Endodermal cell (in vitro differentiated cells): ENCODE measurements around the gene CDC42BPG. TPM values are rescaled to one million over a fixed set of nuclear protein-coding genes. Genes with fewer than 3 reads are reported as not detected.

Source experiments
- DNase-seq: peaks from one replicate; pipeline ENCODE4 v3.0.0-alpha.2; 2017
- H3K27ac ChIP-seq: 2 replicates; pipeline ENCODE4 v1.5.1; 2013; ENCODE audit warnings: mild to moderate bottlenecking, low read depth, low read length, moderate library complexity
- H3K27me3 ChIP-seq: 2 replicates; pipeline ENCODE4 v1.6.1; 2013; ENCODE audit warnings: mild to moderate bottlenecking, low read length, moderate library complexity; ENCODE audit not compliant: insufficient read depth, control insufficient read depth, poor library complexity, severe bottlenecking
- H3K36me3 ChIP-seq: 2 replicates; pipeline ENCODE4 v1.7.0; 2013; ENCODE audit warnings: mild to moderate bottlenecking, low read length, moderate library complexity; ENCODE audit not compliant: control insufficient read depth, insufficient read depth
- H3K4me1 ChIP-seq: one replicate; pipeline ENCODE4 v1.7.0; 2013; ENCODE audit warnings: low read length; ENCODE audit not compliant: control insufficient read depth, insufficient read depth
- H3K4me3 ChIP-seq: 2 replicates; pipeline ENCODE4 v1.5.1; 2013; ENCODE audit warnings: mild to moderate bottlenecking, low read length, moderate library complexity
- H3K9ac ChIP-seq: 2 replicates; pipeline ENCODE4 v1.6.1; 2013; ENCODE audit warnings: mild to moderate bottlenecking, low read length, moderate library complexity; ENCODE audit not compliant: poor library complexity, severe bottlenecking; ENCODE audit errors: extremely low read depth
- H3K9me3 ChIP-seq: 2 replicates; pipeline ENCODE4 v1.6.1; 2013; ENCODE audit warnings: mild to moderate bottlenecking, low read length, moderate library complexity; ENCODE audit not compliant: control insufficient read depth
- H3K27ac Mint-ChIP-seq: 2 replicates; pipeline ENCODE4 v1.8.0; 2020; ENCODE audit warnings: mixed read lengths
- H3K27me3 Mint-ChIP-seq: 2 replicates; pipeline ENCODE4 v1.8.0; 2021; ENCODE audit warnings: mild to moderate bottlenecking, mixed read lengths; ENCODE audit not compliant: insufficient read depth
- H3K36me3 Mint-ChIP-seq: 2 replicates; pipeline ENCODE4 v1.8.0; 2020; ENCODE audit warnings: low read depth, mixed read lengths
- H3K4me1 Mint-ChIP-seq: 2 replicates; pipeline ENCODE4 v1.8.0; 2020; ENCODE audit warnings: mixed read lengths
- H3K4me3 Mint-ChIP-seq: 2 replicates; pipeline ENCODE4 v1.8.0; 2020; ENCODE audit warnings: mild to moderate bottlenecking, moderate library complexity, mixed read lengths
- H3K9me3 Mint-ChIP-seq: 2 replicates; pipeline ENCODE4 v1.8.0; 2020; ENCODE audit warnings: mild to moderate bottlenecking, mixed read lengths
- CTCF ChIP-seq: fragments of 200-600 bp; sonication (generic); conservative IDR thresholded peaks from 2 replicates; pipeline ENCODE4 v1.5.0; 2021; ENCODE audit warnings: antibody characterized with exemption, mild to moderate bottlenecking
- WGBS, 2 experiments: methylation state at CpG; one replicate each; pipeline versions ENCODE4 v1.1.5 to v1.1.7; 2013; ENCODE audit warnings: missing lambda C conversion rate in 2 of 2, mixed read lengths in 1 of 2; ENCODE audit not compliant: insufficient coverage in 1 of 2, insufficient read length in 1 of 2; 5-methylcytosine and 5-hydroxymethylcytosine counted together
- total RNA-seq, 2 donors: library from RNA; stranded (reverse); fragmentation: NEBNext Ultra II Directional in 1 of 2; extraction: Animal tissue kit (Norgen Biotek cat#: 25700) in 1 of 2; gene quantifications; 2 replicates in 1 of 2; 3 replicates in 1 of 2; pipeline ENCODE4 v1.2.1, GENCODE V29; 2021

Gene CDC42BPG
- total RNA-seq, 2 donors from 2014 or later, result 11.1 to 12.6 TPM

- H3K36me3 Mint-ChIP-seq, result no peaks in the 10 kb centered on the region
- no peak overlapping the region for H3K4me3 Mint-ChIP-seq
- Histone ChIP-seq H3K4me3 (no peak overlapping the region), H3K36me3 (no peaks in the 10 kb centered on the region), H3K27ac (no peak overlapping the region), H3K9ac (no peak overlapping the region), H3K4me1 (no peaks in the 10 kb centered on the region), H3K9me3 (no peaks in the 10 kb centered on the region), H3K27me3 (no peaks in the 10 kb centered on the region)
- no peak for DNase-seq
- no peak overlapping the region for H3K27ac Mint-ChIP-seq
- H3K9me3 Mint-ChIP-seq, result no peaks in the 10 kb centered on the region
- TF ChIP-seq CTCF, result no peak
- 90 to 94% methylated on average over 5 to 8 of the region's 8 CpGs for WGBS, 2 experiments
- peaks cover 20% of the 10 kb centered on the region for H3K4me1 Mint-ChIP-seq
- peaks cover 8% of the 10 kb centered on the region for H3K27me3 Mint-ChIP-seq
Measured at GRCh38 chr11:64881476-64881875, 37.0 kb upstream of the CDC42BPG start.

- 92 to 95% methylated on average over 11 to 14 of the region's 14 CpGs for WGBS, 2 experiments
- no peak overlapping the region for H3K27ac ChIP-seq
Measured at GRCh38 chr11:64880240-64881001, 36.0 kb upstream of the CDC42BPG start.

GRCh38 chr11:64879244-64879900 lies 34.9 kb upstream of the CDC42BPG start:
- peak overlapping the region; percentile 88 for H3K4me3 Mint-ChIP-seq
- Histone ChIP-seq H3K27ac (peak overlapping the region; percentile 83), H3K36me3 (peaks cover under 1% of the 10 kb centered on the region), H3K27me3 (no peaks in the 10 kb centered on the region), H3K4me3 (peak overlapping the region; percentile 93), H3K4me1 (no peaks in the 10 kb centered on the region), H3K9ac (peak overlapping the region; percentile 80), H3K9me3 (no peaks in the 10 kb centered on the region)
- peaks cover 2% of the 10 kb centered on the region for H3K36me3 Mint-ChIP-seq
- H3K27me3 Mint-ChIP-seq, result peaks cover 8% of the 10 kb centered on the region
- TF ChIP-seq CTCF, result no peak
- WGBS, 2 experiments, result 14 to 27% methylated on average over 6 to 16 of the region's 16 CpGs
- H3K27ac Mint-ChIP-seq, result peak overlapping the region; percentile 95
- H3K9me3 Mint-ChIP-seq, result no peaks in the 10 kb centered on the region
- DNase-seq, result no peak
- H3K4me1 Mint-ChIP-seq, result peaks cover 28% of the 10 kb centered on the region

More at GRCh38 chr11:64880240-64881001, 36.0 kb upstream of the CDC42BPG start:
- H3K27me3 Mint-ChIP-seq, result peaks cover 8% of the 10 kb centered on the region
- H3K4me1 Mint-ChIP-seq, result peaks cover 28% of the 10 kb centered on the region
- H3K27me3 ChIP-seq, result no peaks in the 10 kb centered on the region
- H3K9me3 Mint-ChIP-seq, result no peaks in the 10 kb centered on the region
- no peak for TF ChIP-seq CTCF
- no peaks in the 10 kb centered on the region for H3K36me3 Mint-ChIP-seq
- no peak for DNase-seq
- H3K9ac ChIP-seq, result no peak overlapping the region
- H3K27ac Mint-ChIP-seq, result no peak overlapping the region
- no peaks in the 10 kb centered on the region for H3K36me3 ChIP-seq
- H3K4me3 ChIP-seq, result no peak overlapping the region
- H3K4me1 ChIP-seq, result no peaks in the 10 kb centered on the region
- H3K9me3 ChIP-seq, result no peaks in the 10 kb centered on the region
- peak overlapping the region; percentile 88 for H3K4me3 Mint-ChIP-seq
